ENCODE measurements around the gene SSH3.

The SSH3 gene

GRCh38 chr11:67289651-67290479 is 13.5 kb upstream of the SSH3 start:
- TF ChIP-seq CTCF (IDR thresholded peaks at IDR 0.05; ENCODE audit: low read depth, low read length, missing control alignments): no peak
- H3K4me3 ChIP-seq (replicated peaks; ENCODE audit: low read depth, low read length): peak overlapping the region; percentile 52
- DNase-seq (ENCODE audit: extremely low read depth, low read depth): no peak

- TF ChIP-seq CTCF (IDR thresholded peaks at IDR 0.05; ENCODE audit: low read depth, low read length, missing control alignments): no peak
- peak overlapping the region; percentile 52 for H3K4me3 ChIP-seq (replicated peaks; ENCODE audit: low read depth, low read length)
- DNase-seq (ENCODE audit: extremely low read depth, low read depth): no peak
These were observed 12.5 kb upstream of the SSH3 start for GRCh38 chr11:67290801-67291200.

DNA sequence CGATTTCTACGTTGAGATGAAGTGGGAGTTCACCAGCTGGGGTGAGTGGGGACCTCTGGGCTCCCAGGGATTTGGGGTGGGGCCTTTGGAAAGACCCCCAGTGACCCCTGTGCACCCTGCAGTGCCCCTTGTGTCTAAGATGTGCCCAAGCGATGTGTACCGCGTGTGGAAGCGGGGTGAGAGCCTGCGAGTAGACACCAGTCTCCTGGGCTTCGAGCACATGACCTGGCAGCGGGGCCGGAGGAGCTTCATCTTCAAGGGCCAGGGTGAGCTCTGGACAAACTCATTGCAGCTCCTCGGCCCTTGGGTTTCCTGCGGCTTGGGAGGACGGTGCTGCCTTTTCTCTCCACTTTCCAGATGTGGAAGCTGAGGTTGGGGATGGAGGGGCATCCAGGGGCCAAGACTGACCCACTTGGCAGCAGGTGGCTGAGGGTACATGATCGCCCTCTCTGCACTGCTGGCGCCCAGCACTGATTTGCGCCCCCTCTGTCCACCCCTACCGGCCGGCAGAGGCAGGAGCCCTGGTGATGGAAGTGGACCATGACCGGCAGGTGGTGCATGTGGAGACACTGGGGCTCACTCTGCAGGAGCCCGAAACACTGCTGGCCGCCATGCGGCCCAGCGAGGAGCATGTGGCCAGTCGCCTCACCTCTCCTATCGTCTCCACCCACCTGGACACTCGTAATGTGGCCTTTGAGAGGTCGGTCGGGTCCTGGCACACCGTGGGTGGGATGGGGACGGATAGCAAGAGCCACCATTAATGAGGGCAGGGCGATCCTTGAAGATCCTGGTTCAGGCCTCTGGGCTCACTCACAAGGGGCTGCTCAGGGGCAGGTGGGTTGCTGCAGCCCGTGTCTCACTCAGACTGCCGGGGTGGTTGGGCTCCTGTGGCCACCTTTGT is 11.6 kb upstream of the SSH3 start:
- no peak overlapping the region for H3K4me3 ChIP-seq (replicated peaks; ENCODE audit: low read depth, low read length)
- TF ChIP-seq CTCF (IDR thresholded peaks at IDR 0.05; ENCODE audit: low read depth, low read length, missing control alignments): no peak
- DNase-seq (ENCODE audit: extremely low read depth, low read depth): no peak

GRCh38 chr11:67292671-67293070 is 10.7 kb upstream of the SSH3 start:
- no peak for DNase-seq (ENCODE audit: extremely low read depth, low read depth)
- TF ChIP-seq CTCF (IDR thresholded peaks at IDR 0.05; ENCODE audit: low read depth, low read length, missing control alignments): no peak
- H3K4me3 ChIP-seq (replicated peaks; ENCODE audit: low read depth, low read length): no peak overlapping the region

DNA sequence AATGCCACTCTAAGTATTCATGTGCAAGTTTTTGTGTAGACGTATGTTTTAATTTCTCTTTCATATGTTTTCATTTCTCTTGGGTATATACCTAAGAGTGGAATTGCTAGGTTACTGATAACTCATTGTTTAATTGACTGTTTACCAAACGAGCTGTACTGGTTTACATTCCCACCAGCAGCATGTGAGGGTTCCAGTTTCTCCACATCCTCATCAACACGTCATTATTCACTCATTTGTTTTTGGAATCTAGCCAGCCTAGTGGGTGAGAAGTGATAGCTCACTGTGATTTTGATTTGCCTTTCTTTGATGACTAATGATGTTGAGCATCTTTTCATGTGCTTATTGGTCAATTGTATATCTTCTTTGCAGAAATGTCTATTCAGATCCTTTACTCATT is 10.2 kb upstream of the SSH3 start:
- H3K4me3 ChIP-seq (replicated peaks; ENCODE audit: low read depth, low read length): no peak overlapping the region
- DNase-seq (ENCODE audit: extremely low read depth, low read depth): no peak
- TF ChIP-seq CTCF (IDR thresholded peaks at IDR 0.05; ENCODE audit: low read depth, low read length, missing control alignments): no peak

- TF ChIP-seq CTCF (IDR thresholded peaks at IDR 0.05; ENCODE audit: low read depth, low read length, missing control alignments): no peak
- no peak for DNase-seq (ENCODE audit: extremely low read depth, low read depth)
These were observed 7.5 kb upstream of the SSH3 start for GRCh38 chr11:67295846-67296245.

More at GRCh38 chr11:67295846-67296245, 7.5 kb upstream of the SSH3 start:
- H3K4me3 ChIP-seq (replicated peaks; ENCODE audit: low read depth, low read length): no peak overlapping the region
